NCI-H187 (cell line): Measurements from ENCODE around the gene SNAI3.
"Not testable (repeated sequence)": the region's sequence is repeated elsewhere in the genome, so short reads cannot be mapped to it uniquely, and the experiment has no call there.

Experiments used
- DNase-seq, 2 experiments: peaks; one replicate each; lab custom pipeline; 2025; lab: John Stamatoyannopoulos, UW

The SNAI3 gene

GRCh38 chr16:88690341-88691128, 4.2 kb upstream of the SNAI3 start:
- DNase-seq: no peak

DNA sequence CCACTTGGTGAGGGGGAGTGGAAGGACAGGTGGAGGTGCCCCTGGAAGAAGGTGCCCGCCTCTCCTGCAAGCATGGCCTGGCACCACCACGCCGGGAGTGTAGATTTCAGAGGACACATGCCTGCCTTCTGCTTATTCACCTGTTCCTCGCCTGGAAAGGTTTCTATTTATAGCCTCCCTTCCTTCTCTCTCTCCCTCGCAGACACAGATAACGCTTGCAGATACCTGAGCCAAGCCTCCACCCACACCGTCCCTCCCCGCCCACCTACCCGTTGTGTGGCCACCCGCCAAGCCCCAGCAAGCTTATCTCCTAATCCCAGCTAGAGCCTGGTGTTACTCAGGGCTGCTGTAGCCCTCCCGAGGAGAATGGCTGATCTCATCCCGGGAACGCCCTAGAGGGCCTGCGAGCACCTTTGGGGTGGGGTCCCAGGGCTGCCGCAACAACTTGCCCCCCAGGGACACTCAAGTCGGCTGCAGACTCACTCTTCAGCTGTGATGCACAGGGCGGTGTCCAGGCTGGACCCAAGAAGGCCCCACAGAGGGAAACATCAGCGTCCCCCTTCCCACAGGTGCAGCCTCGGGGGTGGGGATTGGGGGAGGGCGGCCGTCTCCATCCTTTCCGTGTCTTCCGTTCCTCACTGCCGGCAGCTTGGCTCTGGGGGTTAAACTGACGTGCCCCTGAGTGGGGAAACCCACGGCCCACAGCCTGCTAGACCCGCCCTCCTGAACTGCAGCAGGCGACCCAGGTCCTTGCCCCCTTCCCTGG, 1.9 kb upstream of the SNAI3 start:
- DNase-seq: peak; percentile 18 to 51

- DNase-seq: no peak
Measured at GRCh38 chr16:88687676-88688012, 1.3 kb upstream of the SNAI3 start.

GRCh38 chr16:88687254-88687576, 908 bp upstream of the SNAI3 start:
- no peak for DNase-seq

DNA sequence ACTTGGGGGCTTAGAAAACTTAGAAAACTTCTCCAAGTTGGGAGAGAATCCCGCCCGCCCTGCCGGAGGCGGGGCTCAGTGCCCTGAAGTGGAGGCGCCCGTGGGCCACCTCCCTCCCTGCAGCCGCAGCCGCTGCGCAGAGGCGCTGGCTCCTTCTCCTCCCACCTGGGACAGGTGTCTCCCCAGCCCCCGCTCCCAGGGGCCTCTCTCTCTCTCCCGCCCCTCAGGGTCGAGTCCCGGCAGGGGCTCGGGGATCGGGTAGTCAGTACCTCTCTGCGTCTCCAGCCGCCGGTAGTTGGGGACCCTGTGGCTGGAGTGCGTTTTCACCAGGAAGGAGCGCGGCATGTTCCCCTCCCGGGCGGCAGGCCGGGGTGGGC, 257 bp downstream of the SNAI3 start:
- DNase-seq: peak; percentile 46 to 48

GRCh38 chr16:88685156-88686061, 898 bp downstream of the SNAI3 start:
- DNase-seq: no peak

- DNase-seq: no peak
Measured at GRCh38 chr16:88684569-88685155, 1.6 kb downstream of the SNAI3 start.

DNA sequence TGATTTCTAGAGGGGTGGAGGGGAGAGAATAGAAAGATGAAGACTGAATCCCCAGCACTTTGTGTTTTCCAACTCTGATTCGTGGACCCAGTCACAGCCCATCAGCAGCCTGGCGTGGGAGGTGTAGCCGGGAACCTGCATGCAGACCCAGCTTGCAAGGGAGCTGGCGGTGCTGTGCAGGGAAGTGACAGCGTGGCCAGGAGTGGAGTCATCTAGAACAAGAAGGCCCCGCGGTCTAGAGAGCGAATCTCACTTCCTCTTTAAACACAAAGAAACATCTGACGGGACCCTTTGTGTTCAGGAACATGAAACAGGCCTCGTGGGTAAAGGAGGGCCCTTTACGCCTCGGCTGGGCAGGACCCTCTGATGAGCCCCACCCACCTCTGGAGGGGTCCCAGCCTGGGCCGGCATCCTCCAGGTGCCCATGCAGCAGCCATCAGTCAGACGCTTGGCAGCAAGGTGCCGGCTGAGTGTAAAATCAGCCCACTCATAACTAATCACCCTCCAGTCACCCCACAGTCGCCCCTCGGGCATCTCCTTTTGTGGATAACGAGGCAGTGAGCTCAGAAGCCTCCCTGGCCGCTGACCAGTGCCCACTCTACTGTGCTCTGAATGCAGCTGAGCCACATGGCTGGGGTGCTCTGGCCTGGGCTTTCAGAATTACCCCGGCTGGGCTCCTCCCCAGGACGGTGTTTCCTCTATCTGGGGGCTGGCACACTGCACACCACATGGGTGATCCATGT, 4.4 kb downstream of the SNAI3 start:
- no peak for DNase-seq

DNA sequence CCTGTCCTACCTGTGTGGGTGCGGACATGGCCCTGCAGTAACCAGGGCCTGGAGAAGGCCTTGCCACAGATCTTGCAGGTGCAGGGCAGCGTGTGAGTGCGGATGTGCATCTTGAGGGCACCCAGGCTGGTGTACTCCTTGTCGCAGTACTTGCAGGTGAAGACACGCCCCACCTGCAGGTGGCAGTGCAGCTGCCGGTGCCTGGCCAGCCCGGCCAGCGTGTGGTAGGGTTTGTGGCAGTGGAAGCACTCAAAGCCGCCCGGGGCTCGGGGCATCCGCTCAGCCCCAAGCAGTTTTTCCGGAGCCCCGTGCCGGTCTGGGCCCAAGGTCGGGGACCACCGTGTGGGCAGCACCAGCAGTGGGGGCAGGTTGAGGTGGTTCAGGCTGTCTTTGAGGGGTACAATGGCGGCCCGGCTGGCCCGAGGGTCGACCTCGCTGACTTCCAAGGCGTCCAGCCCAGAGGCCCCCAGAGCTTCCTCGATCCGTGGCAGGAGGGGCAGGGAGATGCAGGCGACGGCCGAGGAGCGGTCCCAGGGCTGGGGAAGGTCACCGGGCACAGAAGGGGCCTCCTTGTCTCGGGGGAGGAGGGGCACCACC, 5.1 kb downstream of the SNAI3 start:
- no peak for DNase-seq

- DNase-seq: no peak
Measured at GRCh38 chr16:88680554-88681083, 5.7 kb downstream of the SNAI3 start.

GRCh38 chr16:88678224-88678979, 7.9 kb downstream of the SNAI3 start:
- DNase-seq: no peak

DNA sequence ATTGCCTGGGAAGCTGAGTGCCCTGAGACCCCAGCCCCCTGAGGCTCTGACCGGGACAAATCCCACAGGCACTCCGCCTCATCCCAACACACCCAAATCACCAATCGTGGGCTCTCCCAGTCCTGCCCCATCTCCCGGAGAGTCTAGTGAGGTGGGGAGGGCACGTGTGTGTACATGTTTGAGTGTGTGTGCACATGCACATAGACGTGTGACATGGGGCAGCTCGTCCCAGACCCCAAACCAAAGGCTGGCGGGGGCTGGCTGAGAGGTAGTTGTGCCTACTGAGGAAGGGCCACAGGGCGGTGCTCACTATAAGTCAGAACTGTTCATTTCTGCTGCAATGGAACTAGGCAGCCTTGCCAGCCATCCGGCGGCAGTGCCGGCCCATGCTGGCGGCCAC, 8.6 kb downstream of the SNAI3 start:
- no peak for DNase-seq

- DNase-seq: no peak
Measured at GRCh38 chr16:88676502-88677242, 9.6 kb downstream of the SNAI3 start.

DNA sequence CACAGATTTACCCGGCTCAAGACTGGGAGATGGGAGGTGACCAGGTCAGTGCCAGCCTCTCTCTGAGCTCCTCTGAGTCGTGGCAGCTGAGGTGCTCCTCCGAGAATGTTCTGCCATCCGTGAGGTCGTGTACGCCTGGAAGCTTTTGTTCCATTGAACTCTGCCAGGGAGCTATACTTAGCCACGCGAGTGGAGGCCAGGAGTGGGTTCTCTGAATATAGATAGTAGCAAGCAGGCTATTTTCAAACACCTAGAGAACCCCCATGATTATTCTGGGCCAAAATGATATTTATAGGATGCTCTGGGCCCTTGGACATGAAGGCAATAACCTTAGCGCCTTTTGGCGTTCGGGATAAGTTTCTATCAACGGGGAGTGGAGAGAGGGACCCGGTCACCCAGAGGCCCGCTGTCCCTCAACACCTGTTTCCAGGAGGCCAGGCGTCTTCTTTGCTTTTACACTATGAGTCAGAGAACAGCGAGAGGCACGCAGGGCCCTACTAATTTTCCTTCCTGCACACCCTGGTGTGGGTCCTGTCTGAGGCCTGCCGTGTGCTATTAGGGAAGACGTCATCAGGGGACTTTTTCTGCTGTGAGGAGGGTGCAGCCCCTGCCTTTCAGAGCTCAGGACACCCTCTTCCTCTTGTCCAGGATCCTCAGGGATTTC, 12.5 kb downstream of the SNAI3 start:
- no peak for DNase-seq

- no peak for DNase-seq
Measured at GRCh38 chr16:88672776-88673175, 13.5 kb downstream of the SNAI3 start.

GRCh38 chr16:88671806-88672205, 14.5 kb downstream of the SNAI3 start:
- DNase-seq: no peak

DNA sequence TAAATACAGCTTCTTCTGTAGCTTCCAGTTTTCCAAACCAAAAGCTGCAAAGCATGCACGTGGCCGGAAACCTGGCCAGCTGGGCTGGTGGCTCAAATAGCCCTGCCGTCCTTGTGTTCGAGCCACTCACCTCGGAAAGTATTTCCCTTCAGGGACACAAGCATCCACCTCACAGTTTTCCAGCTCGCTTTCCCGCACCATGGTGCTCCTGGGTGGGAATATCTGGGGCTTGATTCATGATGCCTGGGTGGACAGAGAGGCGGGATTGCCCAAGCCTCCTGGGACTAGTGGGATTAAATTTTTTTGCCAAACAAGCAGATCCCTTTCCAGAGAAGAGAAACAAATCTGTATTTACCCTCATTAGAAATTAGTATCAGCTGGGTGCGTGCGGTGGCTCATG, 16.3 kb downstream of the SNAI3 start:
- DNase-seq: no peak

DNA sequence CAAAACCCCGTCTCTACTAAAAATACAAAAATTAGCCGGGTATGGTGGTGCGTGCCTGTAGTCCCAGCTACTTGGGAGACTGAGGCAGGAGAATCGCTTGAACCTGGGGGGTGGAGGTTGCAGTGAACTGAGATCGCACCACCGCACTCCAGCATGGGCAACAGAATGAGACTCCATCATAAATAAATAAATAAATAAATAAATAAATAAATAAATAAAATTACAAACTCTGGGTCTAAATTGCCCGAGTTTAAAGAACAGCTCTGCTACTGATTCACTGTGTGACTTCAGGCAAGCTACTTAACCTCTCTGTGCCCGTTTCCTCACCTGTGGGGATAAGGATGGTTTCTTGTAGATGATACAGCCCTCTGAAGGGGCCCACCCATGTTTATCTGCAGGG, 16.8 kb downstream of the SNAI3 start:
- not testable (repeated sequence) for DNase-seq

DNA sequence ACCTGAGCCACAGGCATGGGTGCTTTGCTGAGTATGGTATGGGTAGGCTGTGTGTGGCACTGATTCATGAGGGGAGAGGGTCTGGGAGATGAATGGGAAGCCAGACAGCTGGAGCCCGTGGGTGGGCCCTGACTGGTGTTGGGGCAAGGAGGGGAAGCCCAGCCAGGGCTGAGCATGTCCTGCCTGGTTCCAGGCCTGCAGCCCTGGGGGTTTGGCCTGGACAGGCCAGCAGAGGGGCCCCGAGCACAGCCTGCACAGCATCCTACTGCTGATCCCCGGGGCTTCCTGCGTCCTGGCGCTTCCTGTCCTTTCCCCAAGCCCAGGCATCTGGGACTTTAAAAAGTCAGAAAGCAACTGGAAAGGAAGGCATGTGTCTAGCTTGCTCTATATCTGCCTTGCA, 18.8 kb downstream of the SNAI3 start:
- DNase-seq: no peak
